Brain microvascular endothelial cell (primary cell): Measurements from ENCODE around the gene ERC2.

ENCODE experiments used
- DNase-seq: peaks from one replicate; pipeline ENCODE4 v3.0.0-alpha.2; 2020
- H3K27ac ChIP-seq: fragments of 250-450 bp; sonication (Bioruptor Pico); 2 replicates; pipeline ENCODE4 v1.5.1; 2020; ENCODE audit warnings: mild to moderate bottlenecking, moderate library complexity
- H3K27me3 ChIP-seq: fragments of 250-450 bp; sonication (Bioruptor Pico); replicated peaks from 2 replicates; pipeline ENCODE4 v1.5.1; 2020; ENCODE audit warnings: mild to moderate bottlenecking
- H3K36me3 ChIP-seq: fragments of 250-450 bp; sonication (Bioruptor Pico); replicated peaks from 2 replicates; pipeline ENCODE4 v1.5.1; 2020; ENCODE audit warnings: mild to moderate bottlenecking
- H3K4me3 ChIP-seq: 2 replicates; pipeline ENCODE4 v1.5.1; 2011; ENCODE audit warnings: low read depth, mild to moderate bottlenecking, control low read depth, low read length, moderate library complexity
- CTCF ChIP-seq: IDR thresholded peaks from 2 replicates; pipeline ENCODE4 v1.5.1; 2011; ENCODE audit warnings: low read depth, mild to moderate bottlenecking, moderate library complexity, low read length, control low read depth, inconsistent platforms; ENCODE audit errors: missing control alignments
- in situ Hi-C: cut with HindIII; loops from 2 replicates; pipeline ENCODE4 v1.10.0; 2017; ENCODE audit warnings: low sequenced_read_pairs, low pct_ligation_motif_present

The ERC2 gene

GRCh38 chr3:56113908-56114307, 354.4 kb downstream of the ERC2 start:
- Histone ChIP-seq H3K27me3 (no peaks in the 10 kb centered on the region), H3K27ac (no peak overlapping the region), H3K4me3 (no peak overlapping the region), H3K36me3 (no peaks in the 10 kb centered on the region)
- in situ Hi-C loops, result no loop called here
- no peak for DNase-seq
- TF ChIP-seq CTCF, result no peak

- in situ Hi-C loops, result no loop called here
- DNase-seq, result no peak
- Histone ChIP-seq H3K4me3 (no peak overlapping the region), H3K36me3 (no peaks in the 10 kb centered on the region), H3K27ac (no peak overlapping the region), H3K27me3 (no peaks in the 10 kb centered on the region)
- no peak for TF ChIP-seq CTCF
These were observed 355.0 kb downstream of the ERC2 start for GRCh38 chr3:56113231-56113630.

GRCh38 chr3:56111606-56112304, 356.5 kb downstream of the ERC2 start:
- no peak overlapping the region for H3K27ac ChIP-seq
- TF ChIP-seq CTCF, result no peak
- H3K36me3 ChIP-seq, result no peaks in the 10 kb centered on the region
- in situ Hi-C loops, result no loop called here
- DNase-seq, result no peak
- no peaks in the 10 kb centered on the region for H3K27me3 ChIP-seq
- no peak overlapping the region for H3K4me3 ChIP-seq

GRCh38 chr3:56110886-56111285, 357.4 kb downstream of the ERC2 start:
- in situ Hi-C loops, result no loop called here
- no peaks in the 10 kb centered on the region for H3K27me3 ChIP-seq
- no peak overlapping the region for H3K4me3 ChIP-seq
- no peak for DNase-seq
- TF ChIP-seq CTCF, result no peak
- no peak overlapping the region for H3K27ac ChIP-seq
- no peaks in the 10 kb centered on the region for H3K36me3 ChIP-seq

GRCh38 chr3:56107157-56107556, 361.1 kb downstream of the ERC2 start:
- H3K4me3 ChIP-seq, result no peak overlapping the region
- no peaks in the 10 kb centered on the region for H3K36me3 ChIP-seq
- DNase-seq, result no peak
- H3K27ac ChIP-seq, result no peak overlapping the region
- TF ChIP-seq CTCF, result no peak
- in situ Hi-C loops, result no loop called here
- no peaks in the 10 kb centered on the region for H3K27me3 ChIP-seq

- H3K27me3 ChIP-seq, result no peaks in the 10 kb centered on the region
- in situ Hi-C loops, result no loop called here
- DNase-seq, result no peak
- H3K4me3 ChIP-seq, result no peak overlapping the region
- no peak overlapping the region for H3K27ac ChIP-seq
- H3K36me3 ChIP-seq, result no peaks in the 10 kb centered on the region
- no peak for TF ChIP-seq CTCF
These were observed 366.2 kb downstream of the ERC2 start for GRCh38 chr3:56102032-56102431.
